ENCODE data around the gene GAS2L1.

DNA sequence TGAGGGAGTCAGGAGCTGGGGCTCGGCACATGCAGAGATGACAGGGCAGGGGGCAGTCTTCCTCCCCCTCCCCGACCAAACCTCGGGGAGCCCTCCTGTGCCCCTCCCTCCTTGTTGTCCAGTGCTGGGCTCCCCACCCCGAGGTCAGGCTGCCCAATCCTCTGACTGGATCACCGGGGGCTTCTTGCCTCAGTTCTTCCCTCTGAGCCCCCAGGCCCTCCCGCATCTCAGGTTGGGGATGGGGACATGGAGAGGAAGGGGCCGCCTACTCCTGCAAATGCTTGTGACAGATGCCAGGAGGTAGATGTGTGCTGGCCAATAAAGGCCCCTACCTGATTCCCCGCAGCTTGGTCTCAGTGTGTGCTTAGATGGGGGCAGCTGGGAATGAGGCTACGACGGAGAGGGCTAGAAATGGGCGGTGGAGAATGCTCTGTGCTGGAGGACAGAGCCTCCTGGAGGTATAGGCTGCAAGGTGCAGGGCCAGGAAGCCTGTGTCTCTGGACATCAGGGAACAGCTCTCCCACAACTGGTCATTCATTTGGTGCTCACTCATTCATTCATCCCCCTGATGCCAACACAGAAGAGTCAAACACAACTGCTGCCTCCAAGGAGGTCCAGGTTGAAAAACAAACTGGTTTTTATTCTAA is 47.1 kb upstream of the GAS2L1 start:
- TF ChIP-seq CTCF (IDR thresholded peaks at IDR 0.05; ENCODE audit: low read depth, low read length) (peak; percentile 18), POLR2A (IDR thresholded peaks at IDR 0.05; ENCODE audit: extremely low read depth, insufficient read length) (no peak), MYC (IDR thresholded peaks at IDR 0.05; ENCODE audit: low read depth, low read length) (no peak), MAX (IDR thresholded peaks at IDR 0.05; ENCODE audit: low read depth, low read length) (no peak)

Measured in NB4 (cell line).